HUES6 (cell line): ENCODE data around the gene UBE2G1.
"Not testable (repeated sequence)": the region's sequence is repeated elsewhere in the genome, so short reads cannot be mapped to it uniquely, and the experiment has no call there.

Experiments
- H3K27ac ChIP-seq: 2 replicates; pipeline ENCODE4 v1.7.0; 2013; ENCODE audit warnings: low read depth, mild to moderate bottlenecking, low read length, inconsistent platforms
- H3K27me3 ChIP-seq: 2 replicates; pipeline ENCODE4 v1.6.1; 2013; ENCODE audit warnings: low read length; ENCODE audit not compliant: control insufficient read depth, insufficient read depth
- H3K36me3 ChIP-seq: 2 replicates; pipeline ENCODE4 v1.6.1; 2013; ENCODE audit warnings: low read length; ENCODE audit not compliant: control insufficient read depth, insufficient read depth
- H3K4me1 ChIP-seq: 2 replicates; pipeline ENCODE4 v1.6.1; 2013; ENCODE audit warnings: low read length; ENCODE audit not compliant: control insufficient read depth, insufficient read depth
- H3K4me3 ChIP-seq: 2 replicates; pipeline ENCODE4 v1.5.1; 2013; ENCODE audit warnings: low read depth, low read length
- H3K9ac ChIP-seq: one replicate; pipeline ENCODE4 v1.6.1; 2013; ENCODE audit warnings: mild to moderate bottlenecking, low read length
- H3K9me3 ChIP-seq: 2 replicates; pipeline ENCODE4 v1.6.1; 2013; ENCODE audit warnings: low read depth, low read length; ENCODE audit not compliant: control insufficient read depth, insufficient read depth

The UBE2G1 gene

GRCh38 chr17:4395111-4395478 is 28.6 kb upstream of the UBE2G1 start:
- Histone ChIP-seq H3K27ac (0 out of 2 replicates have a peak overlapping the region, but pooled peaks have one; percentile 46), H3K36me3 (no peaks in the 10 kb centered on the region), H3K4me3 (no peak overlapping the region), H3K27me3 (no peaks in the 10 kb centered on the region), H3K4me1 (peaks cover 21% of the 10 kb centered on the region), H3K9me3 (peaks cover 5% of the 10 kb centered on the region; the same call in 1 of the 2 replicates), H3K9ac (peak overlapping the region; percentile 46)

DNA sequence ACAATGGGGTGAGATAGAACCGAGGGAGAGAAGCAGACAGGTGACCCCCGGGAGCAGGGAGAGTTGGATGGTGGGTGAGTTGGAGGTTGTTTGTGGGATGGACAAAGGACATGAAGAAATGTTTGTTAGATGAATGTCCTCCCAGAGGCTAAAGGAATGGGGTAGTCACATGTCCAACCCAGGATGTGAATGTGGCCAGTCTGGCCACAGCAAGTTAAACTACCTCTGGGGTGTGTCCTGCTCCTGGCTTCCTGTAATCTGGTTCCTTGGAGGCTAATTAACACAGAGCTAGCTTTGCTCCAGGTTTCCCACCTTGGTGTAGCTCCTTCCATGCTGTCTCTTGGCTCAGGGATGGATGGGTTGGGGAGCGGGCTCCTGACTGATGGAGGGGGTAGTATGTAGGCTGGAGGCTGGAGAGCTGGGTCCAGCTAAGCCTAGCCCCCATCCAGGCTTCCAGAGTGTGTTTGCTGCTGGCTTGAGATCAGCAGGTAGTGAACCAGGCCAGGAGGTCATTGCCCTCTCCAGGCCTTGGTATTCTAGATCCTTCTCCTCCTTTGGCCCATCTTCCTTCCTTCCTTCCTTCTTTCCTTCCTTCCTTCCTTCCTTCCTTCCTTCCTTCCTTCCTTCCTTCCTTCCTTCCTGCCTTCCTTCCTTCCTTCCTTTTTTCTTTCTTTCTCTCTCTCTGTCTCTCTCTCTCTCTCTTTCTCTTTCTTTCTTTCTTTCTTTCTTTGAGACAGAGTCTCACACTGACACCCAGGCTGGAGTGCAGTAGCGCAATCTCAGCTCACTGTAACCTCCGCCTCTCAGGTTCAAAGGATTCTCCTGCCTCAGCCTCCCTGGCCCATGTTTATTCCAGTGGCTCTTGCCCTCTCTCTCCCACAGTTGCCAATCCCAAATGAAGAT is 28.0 kb upstream of the UBE2G1 start:
- H3K9me3 ChIP-seq: peaks cover under 1% of the 10 kb centered on the region; the same call in 1 of the 2 replicates
- no peaks in the 10 kb centered on the region for H3K27me3 ChIP-seq
- no peaks in the 10 kb centered on the region for H3K36me3 ChIP-seq
- H3K9ac ChIP-seq: peak overlapping the region; percentile 56
- H3K4me1 ChIP-seq: peaks cover 21% of the 10 kb centered on the region
- H3K27ac ChIP-seq: peak overlapping the region; percentile 46; the same call in 1 of the 2 replicates
- H3K4me3 ChIP-seq: no peak overlapping the region

GRCh38 chr17:4393806-4394205 is 27.3 kb upstream of the UBE2G1 start:
- Histone ChIP-seq H3K4me3 (no peak overlapping the region), H3K9ac (peak overlapping the region; percentile 56), H3K36me3 (no peaks in the 10 kb centered on the region), H3K9me3 (no peaks in the 10 kb centered on the region), H3K4me1 (peaks cover 26% of the 10 kb centered on the region), H3K27ac (peak overlapping the region; percentile 39; the same call in 1 of the 2 replicates), H3K27me3 (no peaks in the 10 kb centered on the region)

- H3K4me3 ChIP-seq: no peak overlapping the region
Measured at GRCh38 chr17:4389079-4389478, 22.6 kb upstream of the UBE2G1 start.

DNA sequence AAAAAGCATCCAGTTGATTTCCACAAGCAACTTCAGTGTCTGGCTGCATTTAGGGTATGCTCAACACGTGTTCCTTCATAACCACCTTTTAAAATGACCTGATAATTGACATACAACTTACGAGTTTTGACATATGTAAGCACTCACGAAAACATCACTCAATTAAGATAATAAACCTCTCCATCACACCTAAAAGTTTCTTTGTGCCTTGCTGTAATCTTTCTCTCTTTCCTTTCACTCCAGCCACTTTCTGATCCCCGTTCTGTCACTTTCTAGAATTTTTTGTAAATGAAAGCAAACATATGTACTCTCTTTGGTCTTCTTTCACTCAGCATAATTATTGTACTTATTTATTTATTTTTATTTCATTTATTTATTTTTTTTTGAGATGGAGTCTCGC is 20.7 kb upstream of the UBE2G1 start:
- H3K27ac ChIP-seq: no peak overlapping the region
- H3K36me3 ChIP-seq: no peaks in the 10 kb centered on the region
- H3K4me1 ChIP-seq: peaks cover 9% of the 10 kb centered on the region; the same call in 1 of the 2 replicates
- no peak overlapping the region for H3K4me3 ChIP-seq
- H3K27me3 ChIP-seq: no peaks in the 10 kb centered on the region
- no peak overlapping the region for H3K9ac ChIP-seq
- no peaks in the 10 kb centered on the region for H3K9me3 ChIP-seq

More at GRCh38 chr17:4389079-4389478, 22.6 kb upstream of the UBE2G1 start:
- Histone ChIP-seq H3K4me1 (peaks cover 13% of the 10 kb centered on the region), H3K36me3 (no peaks in the 10 kb centered on the region), H3K9me3 (no peaks in the 10 kb centered on the region), H3K27ac (0 out of 2 replicates have a peak overlapping the region, but pooled peaks have one; percentile 61), H3K27me3 (no peaks in the 10 kb centered on the region), H3K9ac (no peak overlapping the region)

- H3K27me3 ChIP-seq: no peaks in the 10 kb centered on the region
- no peaks in the 10 kb centered on the region for H3K9me3 ChIP-seq
- H3K4me1 ChIP-seq: peaks cover 13% of the 10 kb centered on the region
- no peaks in the 10 kb centered on the region for H3K36me3 ChIP-seq
- H3K9ac ChIP-seq: no peak overlapping the region
- no peak overlapping the region for H3K4me3 ChIP-seq
- no peak overlapping the region for H3K27ac ChIP-seq
Measured at GRCh38 chr17:4386406-4386805, 19.9 kb upstream of the UBE2G1 start.

GRCh38 chr17:4381690-4382671 is 15.5 kb upstream of the UBE2G1 start:
- Histone ChIP-seq H3K27me3 (no peaks in the 10 kb centered on the region), H3K4me3 (no peak overlapping the region), H3K9ac (no peak overlapping the region), H3K9me3 (no peaks in the 10 kb centered on the region), H3K4me1 (peaks cover 4% of the 10 kb centered on the region; the same call in 1 of the 2 replicates), H3K27ac (no peak overlapping the region), H3K36me3 (no peaks in the 10 kb centered on the region)

DNA sequence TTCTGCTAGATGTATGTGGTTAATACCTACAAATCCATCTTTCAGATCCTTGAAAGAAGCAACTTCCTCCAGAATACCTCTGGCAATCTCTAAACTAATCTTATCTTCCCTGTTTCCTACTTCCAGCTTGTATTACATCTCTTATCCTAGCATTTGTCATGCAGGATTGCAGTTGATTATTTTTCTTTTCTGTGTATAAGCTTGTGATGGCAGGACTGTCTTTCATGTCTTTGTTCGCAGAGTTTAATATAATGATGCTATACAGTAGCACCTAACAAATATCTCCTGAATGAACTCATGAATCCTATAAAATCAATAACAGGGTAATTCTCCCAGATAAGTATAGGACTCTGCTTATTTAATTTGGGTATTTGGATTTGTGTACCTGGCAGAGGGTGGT is 12.2 kb upstream of the UBE2G1 start:
- no peak overlapping the region for H3K4me3 ChIP-seq
- no peaks in the 10 kb centered on the region for H3K9me3 ChIP-seq
- no peak overlapping the region for H3K9ac ChIP-seq
- H3K27ac ChIP-seq: no peak overlapping the region
- H3K4me1 ChIP-seq: peaks cover 4% of the 10 kb centered on the region; the same call in 1 of the 2 replicates
- no peaks in the 10 kb centered on the region for H3K27me3 ChIP-seq
- no peaks in the 10 kb centered on the region for H3K36me3 ChIP-seq

GRCh38 chr17:4377247-4377646 is 10.8 kb upstream of the UBE2G1 start:
- not testable (repeated sequence) for H3K27me3 ChIP-seq, H3K27ac ChIP-seq, H3K4me1 ChIP-seq

GRCh38 chr17:4375796-4376440 is 9.4 kb upstream of the UBE2G1 start:
- H3K27me3 ChIP-seq, H3K4me1 ChIP-seq, H3K9ac ChIP-seq, H3K36me3 ChIP-seq, H3K4me3 ChIP-seq, H3K27ac ChIP-seq, H3K9me3 ChIP-seq: not testable (repeated sequence)

More at GRCh38 chr17:4377247-4377646, 10.8 kb upstream of the UBE2G1 start:
- H3K4me3 ChIP-seq, H3K9me3 ChIP-seq, H3K36me3 ChIP-seq, H3K9ac ChIP-seq: not testable (repeated sequence)
